NT2/D1 (cell line): ENCODE results near the gene NR3C2.

ENCODE experiments used
- YY1 ChIP-seq: IDR thresholded peaks from 2 replicates; pipeline ENCODE4 v1.6.1; 2011; ENCODE audit not compliant: insufficient read length, insufficient read depth
- ZNF274 ChIP-seq: IDR thresholded peaks from 2 replicates; pipeline ENCODE4 v1.6.1; 2011; ENCODE audit warnings: mild to moderate bottlenecking, low read depth, low read length

GRCh38 chr4:148258535-148258934 is 183.7 kb downstream of the NR3C2 start:
- TF ChIP-seq ZNF274 (no peak), YY1 (no peak)
